ENCODE data around the gene SLC2A9. TPM values are rescaled to one million over a fixed set of nuclear protein-coding genes. Genes with fewer than 3 reads are reported as not detected.

The SLC2A9 gene
- total and polyA plus RNA-seq, 2 of the 8 experiments (the other 6 are each of a cell fraction or from before 2014, with no cell fraction given) = 0.20 to 0.26 TPM

DNA sequence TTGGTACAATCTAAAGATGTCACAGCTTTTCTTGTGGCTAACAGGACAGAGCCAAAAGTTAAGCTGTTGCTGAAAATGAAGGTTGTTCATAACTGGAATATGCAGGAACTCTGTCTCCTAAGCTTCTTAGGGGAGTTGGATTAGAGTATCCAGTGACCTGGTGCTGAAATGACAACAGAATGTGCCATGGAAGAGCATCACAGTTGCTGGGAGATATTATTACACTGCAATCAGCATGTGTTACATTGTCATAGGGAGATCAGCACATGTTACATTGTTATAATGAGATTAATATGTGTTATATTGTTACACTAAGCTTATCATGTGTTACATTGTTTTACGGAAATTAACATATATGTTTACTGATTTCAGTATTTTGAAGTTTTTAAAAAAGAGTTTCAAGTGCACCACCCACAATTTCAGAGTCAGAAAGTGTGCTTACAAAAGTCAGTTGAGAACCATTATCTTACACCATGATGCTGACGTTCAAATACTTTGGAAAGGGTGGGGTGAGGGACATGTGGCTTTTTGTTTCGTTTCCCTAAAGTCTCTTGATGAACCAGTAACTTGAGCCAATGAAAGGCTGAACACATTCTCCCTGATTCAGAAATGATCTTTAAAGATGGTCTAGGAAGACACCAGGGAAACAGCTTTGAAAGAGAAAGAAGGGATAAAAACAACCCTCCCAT, 126.5 kb downstream of the SLC2A9 start:
- ChIA-PET POLR2A (ENCODE audit: partially characterized antibody) (no interaction called here), CTCF (ENCODE audit: partially characterized antibody) (interaction anchor here (0.9 to 5.9 kb wide), 10 partner anchors 10 to 191 kb away, joined by 3 to 31 read pairs (median 4); no protein-coding TSS in a partner anchor)
- Histone ChIP-seq H3K14ac (ENCODE audit: insufficient read length) (no peak overlapping the region), H2AFZ (ENCODE audit: low read length) (0 out of 2 replicates have a peak overlapping the region, but pooled peaks have one; percentile 55), H2AK5ac (ENCODE audit: low read depth, low read length) (no peak overlapping the region), H3K79me2 (ENCODE audit: control insufficient read depth in 1 of 2, insufficient read depth in 2 of 2, low read length in 2 of 2) (no peaks in the 10 kb centered on the region), H2BK12ac (ENCODE audit: low read depth, low read length) (no peak overlapping the region), H2BK5ac (ENCODE audit: low read depth, low read length) (no peak overlapping the region), H2BK120ac (replicated peaks; ENCODE audit: low read depth, low read length) (no peak overlapping the region), H2BK20ac (ENCODE audit: low read length) (no peak overlapping the region), H3K36me3 (ENCODE audit: control insufficient read depth in 2 of 4, insufficient read depth in 4 of 4, low read length in 3 of 4) (no peaks in the 10 kb centered on the region), H3K79me1 (ENCODE audit: low read depth, low read length) (no peaks in the 10 kb centered on the region), H3K27me3 (replicated peaks in 1 of 4; ENCODE audit: control insufficient read depth in 3 of 4, extremely low read depth in 1 of 4, insufficient read depth in 3 of 4, low read length in 3 of 4) (no peaks in the 10 kb centered on the region; a peak in 1 of 7 replicates), H4K8ac (ENCODE audit: extremely low read depth, insufficient read depth, low read length) (no peak overlapping the region), H4K91ac (replicated peaks; ENCODE audit: insufficient read length, low read length) (no peak overlapping the region), H2BK15ac (ENCODE audit: low read length) (no peak overlapping the region), H3K9me3 (ENCODE audit: insufficient read depth in 2 of 2, low read depth in 1 of 2, low read length in 1 of 2) (no peaks in the 10 kb centered on the region), H3K9ac (replicated peaks in 1 of 4; ENCODE audit: extremely low read depth in 1 of 4, low read depth in 3 of 4, low read length in 3 of 4) (no peak overlapping the region), H4K5ac (ENCODE audit: insufficient read length, low read depth, low read length) (no peak overlapping the region), H3K18ac (ENCODE audit: extremely low read depth, low read length) (no peak overlapping the region), H3K27ac (ENCODE audit: low read depth, low read length) (no peak overlapping the region), H3K4me3 (ENCODE audit: extremely low read depth in 1 of 4, insufficient read depth in 2 of 4, low read depth in 3 of 4, low read length in 4 of 4) (no peak overlapping the region), H3K4me2 (ENCODE audit: insufficient read depth in 1 of 2, low read depth in 2 of 2, low read length in 2 of 2) (no peak overlapping the region), H3K56ac (replicated peaks; ENCODE audit: insufficient read length, low read depth, low read length) (no peak overlapping the region), H4K20me1 (replicated peaks in 1 of 2; ENCODE audit: control insufficient read depth in 1 of 2, insufficient read depth in 2 of 2, low read length in 2 of 2) (no peaks in the 10 kb centered on the region), H3K23ac (ENCODE audit: insufficient read length) (no peak overlapping the region), H3K4me1 (replicated peaks in 1 of 4; ENCODE audit: control insufficient read depth in 3 of 4, insufficient read depth in 4 of 4, low read length in 3 of 4) (peaks cover 0 to 3% (median 2%) of the 10 kb centered on the region in 4 experiments; a peak in 3 of 7 replicates), H3K4ac (replicated peaks; ENCODE audit: insufficient read length, low read depth, low read length) (no peak overlapping the region), H3K23me2 (ENCODE audit: low read depth, low read length) (no peaks in the 10 kb centered on the region)
- TF ChIP-seq SP1 (IDR thresholded peaks at IDR 0.05; ENCODE audit: low read depth, low read length) (no peak), EGR1 (IDR thresholded peaks at IDR 0.05; ENCODE audit: borderline replicate concordance, low read depth, low read length) (no peak), CTBP2 (IDR thresholded peaks at IDR 0.05; ENCODE audit: borderline replicate concordance, insufficient read depth, insufficient read length, low read length) (no peak), ZNF274 (IDR thresholded peaks at IDR 0.05; ENCODE audit: borderline replicate concordance, extremely low read depth, low read length) (no peak), SIN3A (conservative IDR thresholded peaks at IDR 0.05 in 1 of 2, IDR thresholded peaks at IDR 0.05 in 1 of 2; ENCODE audit: low read depth in 1 of 2, low read length in 2 of 2) (no peak), NANOG (IDR thresholded peaks at IDR 0.05; ENCODE audit: insufficient read depth, low read depth, low read length, poor library complexity, severe bottlenecking) (no peak), JUND (IDR thresholded peaks at IDR 0.05; ENCODE audit: low read length) (no peak), YY1 (IDR thresholded peaks at IDR 0.05; ENCODE audit: low read depth, low read length) (no peak), EZH2 (IDR thresholded peaks at IDR 0.05; ENCODE audit: low read depth, low read length, severe bottlenecking) (no peak), GTF2F1 (IDR thresholded peaks at IDR 0.05; ENCODE audit: borderline replicate concordance, low read depth, low read length) (no peak)
- TF ChIP-seq, protein P1, sequence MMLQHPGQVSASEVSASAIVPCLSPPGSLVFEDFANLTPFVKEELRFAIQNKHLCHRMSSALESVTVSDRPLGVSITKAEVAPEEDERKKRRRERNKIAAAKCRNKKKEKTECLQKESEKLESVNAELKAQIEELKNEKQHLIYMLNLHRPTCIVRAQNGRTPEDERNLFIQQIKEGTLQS (IDR thresholded peaks at IDR 0.05; ENCODE audit: insufficient read depth, low read depth, low read length) = no peak
- DNase-seq (ENCODE audit: low read depth in 1 of 2, low spot score in 2 of 2) (no peak), FAIRE-seq (no peak)
- WGBS, 2 experiments (ENCODE audit: extremely low coverage in 1 of 2, insufficient coverage in 1 of 2, insufficient read length in 1 of 2, insufficient replicate concordance in 2 of 2, low coverage in 1 of 2, low lambda C conversion rate in 2 of 2, missing lambda C conversion rate in 1 of 2) = 81% methylated on average over 3 of the region's 3 CpGs; no CpG with 5 or more reads in 1 of the 2 experiments
